Calu3 (cell line): Measurements from ENCODE around the gene ZNF777. TPM values are rescaled to one million over a fixed set of nuclear protein-coding genes. Genes with fewer than 3 reads are reported as not detected.
"Not testable (repeated sequence)": the region's sequence is repeated elsewhere in the genome, so short reads cannot be mapped to it uniquely, and the experiment has no call there.

Experiments
- BruUV-seq: library from RNA; stranded (reverse); fragments of 400-500 nt; replicated peaks from 2 replicates; lab custom pipeline; 2021; lab: Mats Ljungman, UMichigan
- CTCF ChIA-PET: fragments of 300-600 bp; sonication (Branson Sonifier 250); formaldehyde crosslinking; loops from one replicate; lab custom pipeline; 2022; ENCODE audit warnings: antibody characterized with exemption; lab: Charles Lee
- DNase-seq: peaks from one replicate; pipeline ENCODE4 v3.0.0; 2022
- H3K27ac Mint-ChIP-seq: one replicate; pipeline ENCODE4 v1.8.0; 2022; ENCODE audit warnings: mixed read lengths; ENCODE audit not compliant: unreplicated experiment
- H3K27me3 Mint-ChIP-seq: one replicate; pipeline ENCODE4 v1.8.0; 2022; ENCODE audit warnings: mixed read lengths; ENCODE audit not compliant: unreplicated experiment
- H3K36me3 Mint-ChIP-seq: one replicate; pipeline ENCODE4 v1.8.0; 2022; ENCODE audit warnings: mild to moderate bottlenecking, moderate library complexity, mixed read lengths; ENCODE audit not compliant: insufficient read depth, unreplicated experiment
- H3K4me1 Mint-ChIP-seq: one replicate; pipeline ENCODE4 v1.8.0; 2022; ENCODE audit warnings: mild to moderate bottlenecking, low read depth, mixed read lengths; ENCODE audit not compliant: unreplicated experiment
- H3K4me3 Mint-ChIP-seq: one replicate; pipeline ENCODE4 v1.8.0; 2022; ENCODE audit warnings: mild to moderate bottlenecking, low read depth, moderate library complexity, mixed read lengths; ENCODE audit not compliant: unreplicated experiment
- H3K9me3 Mint-ChIP-seq: one replicate; pipeline ENCODE4 v1.8.0; 2022; ENCODE audit warnings: low read depth, mixed read lengths; ENCODE audit not compliant: unreplicated experiment
- intact Hi-C: fragments of 100-400 bp; cut with micrococcal nuclease; formaldehyde crosslinking; loops from one replicate; pipeline ENCODE4 v1.10.0; 2022; ENCODE audit not compliant: unreplicated experiment
- total RNA-seq: library from RNA; stranded (reverse); gene quantifications from 2 replicates; pipeline ENCODE4 v1.2.3, GENCODE V29; 2022
- TF ChIP-seq, protein P1 (sequence below): fragments of 200-600 bp; IDR thresholded peaks from one replicate; pipeline ENCODE4 v1.8.0; 2022; ENCODE audit warnings: antibody characterized with exemption; ENCODE audit not compliant: unreplicated experiment

Gene ZNF777
- total RNA-seq, 1 experiment from 2014 or later: 12.3 TPM

DNA sequence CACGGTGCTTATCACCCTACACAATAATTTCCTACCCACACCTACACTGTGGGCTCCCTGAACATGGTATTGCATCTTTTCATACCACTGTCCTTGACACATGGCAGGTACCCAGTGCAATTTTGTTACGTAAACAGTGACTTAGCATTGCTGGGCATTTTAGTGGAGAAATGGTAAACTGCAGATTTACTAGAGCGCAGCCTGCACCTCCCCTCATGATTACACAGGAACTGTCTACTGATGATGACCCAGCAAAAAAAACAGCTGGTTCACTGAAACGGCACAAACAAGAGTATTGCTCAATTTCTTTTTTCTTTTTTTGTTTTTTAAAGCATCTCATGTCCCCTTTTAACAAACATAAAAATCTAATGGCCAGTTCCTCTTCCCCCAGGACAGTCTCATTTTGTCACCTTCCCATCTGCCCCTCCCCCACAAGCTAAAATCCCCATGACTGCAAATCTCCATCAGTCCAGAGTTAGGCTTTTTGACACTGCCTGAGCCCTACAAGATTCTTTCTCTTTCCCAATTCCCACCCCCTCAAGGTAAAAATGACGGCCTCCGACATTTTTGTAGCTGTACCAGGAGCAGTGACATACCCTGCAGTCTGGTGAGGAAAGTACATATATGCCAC is 34.0 kb upstream of the ZNF777 start:
- Mint-ChIP-seq H3K9me3 (no peaks in the 10 kb centered on the region), H3K27me3 (peaks cover 17% of the 10 kb centered on the region), H3K27ac (no peak overlapping the region), H3K36me3 (peaks cover 36% of the 10 kb centered on the region), H3K4me1 (peaks cover 9% of the 10 kb centered on the region), H3K4me3 (no peak overlapping the region)
- TF ChIP-seq, protein P1, sequence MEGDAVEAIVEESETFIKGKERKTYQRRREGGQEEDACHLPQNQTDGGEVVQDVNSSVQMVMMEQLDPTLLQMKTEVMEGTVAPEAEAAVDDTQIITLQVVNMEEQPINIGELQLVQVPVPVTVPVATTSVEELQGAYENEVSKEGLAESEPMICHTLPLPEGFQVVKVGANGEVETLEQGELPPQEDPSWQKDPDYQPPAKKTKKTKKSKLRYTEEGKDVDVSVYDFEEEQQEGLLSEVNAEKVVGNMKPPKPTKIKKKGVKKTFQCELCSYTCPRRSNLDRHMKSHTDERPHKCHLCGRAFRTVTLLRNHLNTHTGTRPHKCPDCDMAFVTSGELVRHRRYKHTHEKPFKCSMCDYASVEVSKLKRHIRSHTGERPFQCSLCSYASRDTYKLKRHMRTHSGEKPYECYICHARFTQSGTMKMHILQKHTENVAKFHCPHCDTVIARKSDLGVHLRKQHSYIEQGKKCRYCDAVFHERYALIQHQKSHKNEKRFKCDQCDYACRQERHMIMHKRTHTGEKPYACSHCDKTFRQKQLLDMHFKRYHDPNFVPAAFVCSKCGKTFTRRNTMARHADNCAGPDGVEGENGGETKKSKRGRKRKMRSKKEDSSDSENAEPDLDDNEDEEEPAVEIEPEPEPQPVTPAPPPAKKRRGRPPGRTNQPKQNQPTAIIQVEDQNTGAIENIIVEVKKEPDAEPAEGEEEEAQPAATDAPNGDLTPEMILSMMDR: no peak
- DNase-seq: no peak
- BruUV-seq: no TSS peak
- CTCF ChIA-PET: no interaction called here
- intact Hi-C loops: loop anchor here (5.0 kb wide), 1 partner anchor 183 kb away; no protein-coding TSS in a partner anchor

- intact Hi-C loops, CTCF ChIA-PET, DNase-seq, H3K4me1 Mint-ChIP-seq, H3K27ac Mint-ChIP-seq, H3K9me3 Mint-ChIP-seq, BruUV-seq, H3K27me3 Mint-ChIP-seq, H3K4me3 Mint-ChIP-seq: not testable (repeated sequence)
- peaks cover 41% of the 10 kb centered on the region for H3K36me3 Mint-ChIP-seq
These were observed 33.1 kb upstream of the ZNF777 start for GRCh38 chr7:149493975-149494374.

DNA sequence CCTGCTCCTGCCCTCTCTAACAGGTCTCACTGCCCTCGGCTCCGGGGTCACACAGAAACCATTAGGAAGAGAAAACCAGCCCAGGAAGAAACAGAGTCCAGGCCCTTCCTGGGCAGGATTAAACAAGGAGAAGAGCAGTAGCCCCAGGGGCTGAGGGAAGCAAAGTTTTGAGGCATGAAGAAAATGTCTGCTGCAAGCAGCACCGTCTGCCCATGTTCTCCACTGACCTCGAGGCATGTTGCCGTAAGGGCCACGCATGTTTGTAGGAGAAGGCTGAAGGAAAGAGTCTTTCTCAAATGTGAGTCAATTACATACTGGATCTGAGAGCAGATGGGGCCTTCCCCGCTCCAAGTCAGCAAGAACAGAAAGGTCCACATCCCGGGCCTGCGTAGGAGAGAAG is 32.5 kb upstream of the ZNF777 start:
- peaks cover 9% of the 10 kb centered on the region for H3K4me1 Mint-ChIP-seq
- CTCF ChIA-PET: no interaction called here
- TF ChIP-seq, protein P1: no peak
- H3K9me3 Mint-ChIP-seq: no peaks in the 10 kb centered on the region
- H3K36me3 Mint-ChIP-seq: peaks cover 45% of the 10 kb centered on the region
- no peak overlapping the region for H3K4me3 Mint-ChIP-seq
- DNase-seq: no peak
- peaks cover 2% of the 10 kb centered on the region for H3K27me3 Mint-ChIP-seq
- intact Hi-C loops: no loop called here
- no peak overlapping the region for H3K27ac Mint-ChIP-seq
- BruUV-seq: no TSS peak

DNA sequence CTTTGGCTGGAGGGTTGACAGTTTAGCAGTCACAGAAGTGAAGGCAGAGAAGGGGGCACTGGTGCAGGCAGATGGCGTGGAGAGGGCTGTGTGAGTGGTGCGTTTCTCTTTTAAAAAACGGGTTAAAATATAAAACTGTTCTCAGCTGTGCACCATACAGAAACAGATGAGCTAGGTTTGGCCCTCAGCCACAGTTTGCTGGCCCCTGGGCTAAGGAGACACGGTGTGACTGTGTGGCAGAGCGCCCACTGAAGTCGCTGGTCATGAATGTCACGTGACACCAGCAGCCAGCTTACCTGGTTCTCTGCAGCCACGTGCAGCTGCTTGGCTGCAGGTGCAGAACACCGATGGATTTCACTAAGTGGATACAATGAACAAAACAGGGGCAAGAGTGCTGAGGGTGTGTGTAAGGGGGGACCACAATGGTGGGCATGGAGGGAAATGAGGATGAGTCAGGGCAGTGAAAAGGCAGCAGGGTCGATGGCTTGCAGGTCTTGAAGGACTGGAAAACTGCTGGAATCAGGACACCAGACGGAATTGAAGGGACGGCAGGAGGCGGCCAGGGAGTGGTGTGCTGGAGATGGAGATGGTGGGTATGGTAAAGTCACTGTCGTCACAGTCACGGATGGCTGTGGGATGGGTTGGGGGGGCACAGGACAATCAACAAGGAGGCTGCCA is 29.4 kb upstream of the ZNF777 start:
- Mint-ChIP-seq H3K9me3 (no peaks in the 10 kb centered on the region), H3K4me3 (no peak overlapping the region), H3K4me1 (peaks cover 6% of the 10 kb centered on the region), H3K27ac (no peak overlapping the region), H3K27me3 (no peaks in the 10 kb centered on the region), H3K36me3 (peaks cover 38% of the 10 kb centered on the region)
- CTCF ChIA-PET: no interaction called here
- no TSS peak for BruUV-seq
- intact Hi-C loops: no loop called here
- DNase-seq: no peak
- TF ChIP-seq, protein P1: no peak
